ENCODE results near the gene EML6.

Gene EML6

GRCh38 chr2:54997826-54998225 is 274.4 kb downstream of the EML6 start:
- no peak for DNase-seq (ENCODE audit: low read depth in 3 of 3)

DNA sequence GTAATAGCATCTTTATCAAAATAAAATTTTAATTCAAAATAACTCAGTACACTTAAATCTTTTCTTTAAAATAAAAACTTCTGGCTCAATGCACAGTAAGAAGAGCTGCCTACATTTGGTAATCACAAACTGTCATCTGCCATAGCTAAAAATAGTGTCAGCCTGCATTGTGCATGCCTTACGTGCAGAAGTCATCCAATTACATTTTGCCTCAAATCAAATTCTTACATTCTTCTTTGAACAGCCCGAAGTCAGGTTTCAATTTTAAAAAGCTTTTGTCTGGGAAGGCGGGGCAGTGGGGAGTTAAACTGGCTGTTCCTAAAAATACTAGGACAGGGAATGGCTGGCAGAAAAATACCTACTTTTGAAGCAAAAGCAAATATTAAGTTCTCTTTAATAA is 275.7 kb downstream of the EML6 start:
- DNase-seq (ENCODE audit: low read depth in 3 of 3), result no peak

- no peak for DNase-seq (ENCODE audit: low read depth in 3 of 3)
These were observed 276.9 kb downstream of the EML6 start for GRCh38 chr2:55000341-55000740.

DNA sequence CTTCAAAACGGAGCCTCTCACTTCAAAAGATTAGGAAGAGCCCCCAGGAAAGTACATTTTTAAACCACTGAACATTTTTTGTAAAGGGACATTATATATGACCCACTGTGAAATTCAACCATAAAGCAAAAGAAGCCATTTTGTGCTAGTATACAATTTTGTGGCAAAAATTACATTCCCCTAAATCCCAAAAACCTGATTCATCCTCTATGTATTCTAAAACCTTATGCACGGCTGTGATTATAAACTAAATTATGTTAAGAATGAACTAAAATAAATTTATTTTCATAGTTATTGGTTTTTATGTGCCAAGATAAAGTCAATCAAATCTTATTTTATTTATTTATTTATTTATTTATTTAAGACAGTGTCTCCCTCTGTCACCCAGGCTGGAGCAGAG is 278.3 kb downstream of the EML6 start:
- no peak for DNase-seq (ENCODE audit: low read depth in 3 of 3)

DNA sequence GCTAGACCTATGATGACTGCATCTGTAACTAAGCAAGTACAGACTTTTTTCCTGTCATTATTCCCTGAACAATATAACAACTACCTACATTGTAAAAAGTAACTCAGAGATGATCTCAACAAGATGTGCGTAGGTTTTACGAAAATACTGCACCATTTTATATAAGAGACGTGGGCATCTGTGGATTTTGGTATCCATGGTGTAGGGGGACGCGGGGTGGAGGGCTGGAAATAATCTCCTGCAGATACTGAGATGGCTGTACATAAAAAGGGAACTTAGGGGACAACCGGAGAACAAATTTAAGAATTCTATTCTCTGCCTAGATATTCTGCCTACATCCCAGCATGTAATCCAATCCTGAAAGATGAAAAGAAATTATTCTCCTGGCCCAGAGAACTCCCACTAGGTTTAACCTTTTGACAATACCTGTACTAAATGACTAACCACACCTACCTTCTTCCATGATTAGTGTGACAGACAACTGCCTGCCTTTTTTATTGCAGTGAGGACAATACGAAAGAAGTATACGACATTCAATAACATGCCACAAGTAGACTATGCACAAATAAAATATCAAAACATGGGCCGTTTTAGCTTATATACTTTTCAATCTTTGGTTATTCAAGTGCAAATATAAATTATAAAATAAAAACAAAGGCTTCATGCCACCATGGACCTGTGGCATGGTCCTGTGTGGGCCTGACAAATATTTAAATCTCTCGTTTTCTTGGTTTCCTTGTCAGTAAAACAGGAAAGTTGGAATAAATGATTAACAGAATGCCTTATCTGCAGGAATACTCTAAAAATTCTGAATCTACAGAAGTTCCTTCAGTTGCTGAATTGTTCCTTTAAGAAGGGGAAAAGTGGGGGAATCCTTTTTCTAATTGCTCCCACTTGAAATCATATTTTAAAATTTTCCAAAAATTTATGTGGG is 280.5 kb downstream of the EML6 start:
- DNase-seq (ENCODE audit: low read depth in 3 of 3), result no peak

GRCh38 chr2:55006306-55006705 is 282.8 kb downstream of the EML6 start:
- DNase-seq (ENCODE audit: low read depth in 3 of 3), result no peak

DNA sequence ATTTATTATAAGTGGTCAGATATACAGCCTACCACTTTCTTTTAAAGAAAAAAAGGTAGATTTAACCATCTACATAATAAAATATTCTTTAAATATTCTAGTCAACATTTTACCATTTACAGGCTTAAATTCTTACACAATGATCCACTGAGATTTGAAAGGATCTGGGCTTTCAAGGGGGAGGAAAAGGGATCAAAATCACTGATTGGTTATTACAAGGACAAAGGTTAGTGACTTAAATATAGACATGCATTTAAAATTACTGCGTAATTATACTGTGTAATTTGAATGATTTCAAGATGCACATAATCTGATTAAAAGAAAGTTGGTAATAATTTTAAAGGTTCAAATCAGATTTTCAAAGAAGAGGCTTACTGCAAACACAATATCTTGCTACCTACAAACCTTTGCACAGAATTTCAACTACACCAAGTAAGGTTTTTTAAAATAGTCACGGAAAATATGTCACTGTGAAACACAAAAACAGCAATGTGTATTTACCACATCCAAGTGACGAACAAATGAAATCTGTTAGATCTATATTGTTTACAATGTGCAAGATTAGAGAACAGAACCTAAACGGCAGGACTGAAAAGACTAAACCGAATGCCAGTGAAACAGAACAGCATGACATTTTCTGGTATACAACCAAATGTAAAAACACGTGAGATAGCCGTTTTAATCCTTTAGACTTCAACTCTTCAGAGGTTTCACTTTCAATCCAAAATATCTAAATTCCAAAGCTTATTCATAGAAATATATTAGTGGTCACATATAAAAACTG is 286.0 kb downstream of the EML6 start:
- DNase-seq (ENCODE audit: low read depth in 3 of 3), result no peak

- peak in 1 of 3 experiments; percentile 5 for DNase-seq (ENCODE audit: low read depth in 3 of 3)
These were observed 286.7 kb downstream of the EML6 start for GRCh38 chr2:55010149-55010591.

DNA sequence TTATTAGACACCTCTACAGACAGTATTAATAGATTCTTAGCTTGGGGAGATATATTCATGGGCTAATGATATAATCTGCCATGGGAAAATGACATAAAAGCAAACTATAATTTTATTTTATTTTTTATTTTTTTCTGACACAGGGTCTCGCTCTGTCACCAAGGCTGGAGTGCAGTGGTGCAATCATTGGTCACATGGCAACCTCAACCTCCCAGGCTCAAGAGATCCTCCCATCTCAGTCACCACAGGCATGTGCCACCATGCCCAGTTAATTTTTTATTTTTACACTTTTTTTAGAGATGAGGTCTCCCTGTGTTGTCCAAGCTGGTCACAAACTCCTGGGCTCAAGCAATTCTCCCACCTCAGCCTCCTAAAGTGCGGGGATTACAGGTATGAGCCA is 287.5 kb downstream of the EML6 start:
- DNase-seq (ENCODE audit: low read depth in 3 of 3), result no peak

GRCh38 chr2:55011831-55012671 is 288.6 kb downstream of the EML6 start:
- DNase-seq (ENCODE audit: low read depth in 3 of 3), result no peak

- DNase-seq (ENCODE audit: low read depth in 3 of 3), result no peak
These were observed 289.4 kb downstream of the EML6 start for GRCh38 chr2:55012672-55013484.

DNA sequence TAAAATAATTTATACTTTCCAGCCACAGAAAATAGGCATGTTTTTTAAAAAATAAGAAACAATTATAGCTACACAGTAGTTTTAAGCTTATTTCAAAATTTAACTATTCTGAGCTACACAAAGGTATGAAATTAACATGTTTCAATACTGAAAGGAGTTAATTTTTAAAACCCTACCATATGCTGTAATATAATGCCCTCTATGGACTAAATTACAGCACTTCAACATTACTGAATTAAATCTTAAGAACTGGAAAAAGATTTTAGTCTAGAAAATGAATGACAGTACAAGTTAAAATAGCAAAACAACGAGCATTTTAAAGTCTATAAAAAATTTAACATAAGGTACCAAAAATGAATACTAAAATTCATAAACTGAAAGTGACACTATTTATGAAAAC is 290.5 kb downstream of the EML6 start:
- DNase-seq (ENCODE audit: low read depth in 3 of 3), result no peak

DNA sequence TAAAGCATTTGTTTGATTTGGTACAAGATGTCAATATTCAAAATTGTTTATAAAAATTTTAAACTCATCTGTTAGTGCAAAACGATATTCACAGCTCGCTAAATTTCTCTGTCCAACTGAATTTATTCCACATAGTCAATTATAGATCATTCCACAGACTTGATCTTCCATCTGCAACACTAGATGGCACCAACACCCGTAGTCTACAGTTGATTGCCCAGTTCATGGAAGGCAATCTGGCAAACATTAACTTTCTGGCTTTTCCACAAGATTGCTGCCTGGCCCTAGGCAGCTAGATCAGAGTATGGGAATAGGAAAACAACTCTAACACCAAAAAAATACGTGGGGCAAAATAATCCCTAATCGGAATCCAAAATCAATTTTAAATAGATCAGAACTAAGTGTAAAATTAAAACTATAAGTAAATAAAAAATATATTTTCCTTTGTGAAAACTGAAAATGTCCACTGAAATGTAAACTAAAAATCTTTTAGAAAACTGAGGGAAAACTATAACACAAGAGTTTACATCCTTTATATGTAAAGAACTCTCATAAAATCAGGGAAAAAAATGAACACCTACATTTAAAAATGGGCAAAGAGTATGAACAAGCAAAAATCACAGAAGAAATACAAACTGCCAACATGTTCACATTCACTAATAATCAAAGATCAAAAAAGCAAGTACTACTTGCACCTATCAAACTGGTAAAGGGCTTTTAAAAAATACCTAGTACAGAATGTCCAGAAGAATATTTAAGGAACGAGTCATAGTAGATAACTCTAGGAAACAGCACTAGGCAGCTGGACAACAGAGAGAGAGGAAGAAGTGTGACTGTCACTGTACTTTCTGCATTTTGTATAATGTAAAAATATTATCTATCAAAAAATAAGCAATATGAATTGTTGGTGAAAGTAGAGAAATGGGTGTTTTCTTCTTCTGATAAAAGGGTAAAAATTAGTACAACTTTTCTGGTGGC is 291.8 kb downstream of the EML6 start:
- DNase-seq (ENCODE audit: low read depth in 3 of 3), result peak in 2 of 3 experiments; percentile 7 to 17

DNA sequence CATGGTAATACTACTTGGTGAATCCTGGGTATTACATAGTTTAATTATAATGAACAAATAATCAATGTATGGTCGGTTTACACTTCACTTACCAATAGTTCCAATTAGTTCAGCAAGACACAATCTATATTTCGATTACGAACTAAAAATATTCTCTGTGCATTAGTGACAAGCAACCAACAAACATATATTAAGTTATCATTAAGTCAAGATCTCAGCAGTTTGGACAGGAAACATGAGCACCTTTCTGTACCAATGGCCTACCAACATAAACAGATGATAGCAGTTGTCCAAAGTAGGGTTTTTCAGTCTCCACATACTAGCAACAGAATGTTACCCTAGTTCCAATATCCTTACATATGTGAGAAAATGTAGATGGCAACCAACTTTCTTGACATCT is 294.0 kb downstream of the EML6 start:
- no peak for DNase-seq (ENCODE audit: low read depth in 3 of 3)

GRCh38 chr2:55017880-55018279 is 294.4 kb downstream of the EML6 start:
- no peak for DNase-seq (ENCODE audit: low read depth in 3 of 3)

DNA sequence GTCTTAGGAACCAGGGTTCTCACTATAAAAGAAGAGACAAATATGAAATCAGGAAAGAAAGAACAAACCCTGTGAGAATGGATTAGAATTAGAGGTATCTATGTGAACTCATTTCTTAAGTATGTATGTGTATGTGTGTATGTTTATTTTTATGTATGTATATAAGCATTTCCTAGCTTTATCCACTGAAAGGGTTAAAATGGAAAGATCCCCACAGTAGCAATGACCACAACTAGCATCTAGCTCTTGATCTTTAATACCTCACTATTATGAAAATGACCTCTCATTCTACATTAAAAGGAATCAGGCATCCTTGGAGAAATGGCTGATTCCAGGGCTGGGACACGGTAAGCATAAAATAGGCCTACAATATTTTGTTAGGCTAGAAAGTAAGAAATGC is 295.2 kb downstream of the EML6 start:
- no peak for DNase-seq (ENCODE audit: low read depth in 3 of 3)

DNA sequence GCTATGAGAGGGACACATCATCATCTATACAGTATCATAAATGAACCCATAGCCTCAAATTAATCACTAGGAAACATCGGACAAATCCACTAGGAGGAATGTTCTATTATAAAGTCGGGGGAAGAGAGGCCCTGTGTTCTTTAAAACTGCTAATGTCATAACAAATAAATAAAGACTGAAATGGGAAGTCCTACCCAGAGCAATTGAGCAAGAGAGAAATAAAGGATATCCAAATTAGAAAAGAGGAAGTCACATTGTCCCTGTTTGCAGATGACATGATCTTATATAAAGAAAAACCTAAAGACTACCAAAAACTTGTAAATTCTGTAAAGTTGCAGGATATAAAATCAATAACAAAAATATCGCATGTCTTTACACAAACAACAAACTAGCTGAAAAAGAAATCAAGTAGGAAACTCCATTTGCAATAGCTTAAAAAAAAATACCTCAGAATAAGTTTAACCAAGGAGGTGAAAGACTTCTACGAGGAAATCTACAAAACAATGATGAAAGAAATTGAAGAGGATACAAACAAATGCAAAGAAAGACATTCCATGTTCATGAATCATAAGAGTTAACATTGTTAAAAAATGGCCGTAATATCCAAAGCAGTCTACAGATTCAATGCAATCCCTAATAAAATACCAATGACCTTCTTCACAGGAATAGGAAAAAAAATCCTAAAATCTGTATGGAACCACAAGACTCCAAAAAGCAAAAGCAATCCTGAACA is 296.2 kb downstream of the EML6 start:
- no peak for DNase-seq (ENCODE audit: low read depth in 3 of 3)

All from stimulated activated CD4-positive, alpha-beta T cell treated with anti-CD3 and anti-CD28 coated beads, TNF-alpha, amount 100 ng/mL, for 24 hours (primary cell).